Muscle layer of duodenum (tissue), 2 donors: ENCODE results near the gene ZDHHC23.

Experiments
- H3K27ac ChIP-seq: one replicate; pipeline ENCODE4 v1.7.0; 2013; ENCODE audit warnings: mild to moderate bottlenecking, low read length
- H3K27me3 ChIP-seq: one replicate; pipeline ENCODE4 v1.7.0; 2013; ENCODE audit warnings: low read depth, mild to moderate bottlenecking, control low read depth, low read length
- H3K36me3 ChIP-seq, 2 donors: one replicate each; pipeline ENCODE4 v1.7.0; 2013; ENCODE audit warnings: low read length in 2 of 2, control low read depth in 1 of 2, mild to moderate bottlenecking in 1 of 2; ENCODE audit not compliant: insufficient read depth in 2 of 2, control insufficient read depth in 1 of 2
- H3K4me1 ChIP-seq, 2 donors: one replicate each; pipeline ENCODE4 v1.7.0; 2013; ENCODE audit warnings: low read length in 2 of 2, mild to moderate bottlenecking in 2 of 2, control low read depth in 1 of 2, moderate library complexity in 1 of 2; ENCODE audit not compliant: insufficient read depth in 2 of 2, control insufficient read depth in 1 of 2
- H3K4me3 ChIP-seq, 2 donors: one replicate each; pipeline ENCODE4 v1.7.0; 2013; ENCODE audit warnings: low read length in 2 of 2, low read depth in 1 of 2, mild to moderate bottlenecking in 1 of 2
- H3K9me3 ChIP-seq, 2 donors: one replicate each; pipeline ENCODE4 v1.7.0; 2013; ENCODE audit warnings: low read length in 2 of 2, control low read depth in 1 of 2, mild to moderate bottlenecking in 1 of 2; ENCODE audit not compliant: control insufficient read depth in 1 of 2
- donor health status: healthy.

ZDHHC23 gene

DNA sequence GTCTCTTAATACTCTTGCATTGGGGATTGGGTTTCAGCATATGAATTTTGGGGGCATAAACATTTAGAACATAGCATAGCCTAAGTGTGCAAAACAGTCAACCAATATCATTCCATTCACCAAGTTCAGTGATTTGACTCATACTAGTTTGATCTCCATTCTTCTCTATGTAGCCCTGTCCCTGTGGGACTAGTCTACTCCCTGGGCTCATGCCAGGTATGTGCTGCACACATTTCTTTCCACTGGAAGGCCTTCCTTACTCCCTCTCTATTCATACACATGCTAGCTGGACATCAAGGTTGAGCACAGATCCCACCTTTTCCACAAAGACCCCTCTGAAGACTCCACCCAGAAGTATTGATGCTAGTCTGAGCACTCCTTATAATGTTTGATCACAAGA, 5.1 kb downstream of the ZDHHC23 start:
- no peak overlapping the region for H3K4me3 ChIP-seq
- no peaks in the 10 kb centered on the region for H3K36me3 ChIP-seq
- no peaks in the 10 kb centered on the region for H3K27me3 ChIP-seq
- H3K9me3 ChIP-seq: no peaks in the 10 kb centered on the region
- no peak overlapping the region for H3K27ac ChIP-seq
- H3K4me1 ChIP-seq: peaks cover 0 to 8% of the 10 kb centered on the region in 2 donors

DNA sequence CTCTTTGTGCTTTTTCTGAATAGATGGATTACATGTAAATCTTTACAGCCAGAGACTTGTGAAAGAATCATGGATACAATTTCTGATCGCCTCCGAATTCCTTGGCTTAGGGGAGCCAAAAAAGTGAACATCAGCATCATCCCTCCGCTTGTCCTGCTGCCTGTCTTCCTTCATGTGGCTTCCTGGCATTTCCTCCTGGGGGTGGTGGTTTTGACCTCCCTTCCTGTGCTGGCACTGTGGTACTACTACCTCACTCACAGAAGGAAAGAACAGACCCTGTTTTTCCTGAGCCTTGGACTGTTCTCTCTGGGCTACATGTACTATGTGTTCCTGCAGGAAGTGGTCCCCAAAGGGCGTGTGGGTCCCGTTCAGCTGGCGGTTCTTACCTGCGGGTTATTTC, 5.9 kb downstream of the ZDHHC23 start:
- no peak overlapping the region for H3K27ac ChIP-seq
- H3K9me3 ChIP-seq: no peaks in the 10 kb centered on the region
- H3K4me1 ChIP-seq: peaks cover 0 to 2% of the 10 kb centered on the region in 2 donors
- H3K36me3 ChIP-seq: no peaks in the 10 kb centered on the region
- no peak overlapping the region for H3K4me3 ChIP-seq
- H3K27me3 ChIP-seq: no peaks in the 10 kb centered on the region

DNA sequence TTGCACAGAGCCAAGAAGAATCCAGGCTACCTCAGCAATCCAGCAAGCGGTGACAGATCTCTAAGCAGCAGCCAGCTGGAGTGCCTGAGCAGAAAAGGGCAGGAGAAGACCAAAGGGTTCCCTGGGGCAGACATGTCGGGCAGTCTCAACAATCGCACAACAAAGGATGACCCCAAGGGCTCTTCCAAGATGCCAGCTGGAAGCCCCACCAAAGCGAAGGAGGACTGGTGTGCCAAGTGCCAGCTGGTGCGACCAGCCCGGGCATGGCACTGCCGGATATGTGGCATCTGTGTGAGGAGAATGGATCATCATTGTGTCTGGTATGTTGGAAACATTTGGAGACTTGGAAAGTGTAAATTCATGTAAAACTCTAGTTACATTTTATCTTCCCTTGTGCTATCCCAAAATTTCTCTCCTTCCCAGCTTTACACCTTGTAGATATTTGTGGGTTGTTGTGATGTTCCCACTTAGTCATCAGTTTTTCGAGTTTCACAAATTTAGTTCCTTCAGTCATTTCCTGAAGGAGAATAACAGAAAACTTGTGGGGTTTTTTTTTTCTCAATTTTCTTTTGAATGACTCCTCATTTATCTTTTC, 6.4 kb downstream of the ZDHHC23 start:
- no peaks in the 10 kb centered on the region for H3K27me3 ChIP-seq
- no peaks in the 10 kb centered on the region for H3K9me3 ChIP-seq
- H3K27ac ChIP-seq: no peak overlapping the region
- H3K4me3 ChIP-seq: no peak overlapping the region
- H3K36me3 ChIP-seq: no peaks in the 10 kb centered on the region
- no peaks in the 10 kb centered on the region for H3K4me1 ChIP-seq

DNA sequence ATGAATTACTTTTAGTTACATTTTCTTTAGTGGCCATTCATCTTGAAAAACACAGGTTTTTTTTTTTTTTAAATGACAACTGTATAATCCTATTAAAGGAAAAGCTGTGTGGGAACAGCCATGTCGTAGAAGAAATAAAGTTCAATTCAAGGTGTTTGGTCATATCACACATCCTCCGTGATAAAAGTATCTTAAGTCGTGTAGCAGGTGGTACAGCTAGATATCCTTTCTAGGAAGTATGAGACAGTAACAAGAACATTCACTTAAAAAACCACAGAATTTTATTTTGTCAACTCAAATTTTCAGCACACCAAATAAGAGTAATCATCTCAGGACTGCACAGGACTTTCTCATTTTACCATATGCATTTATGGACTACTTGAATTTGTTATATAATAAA, 16.1 kb downstream of the ZDHHC23 start:
- H3K27me3 ChIP-seq: no peaks in the 10 kb centered on the region
- H3K36me3 ChIP-seq: peaks cover 0 to 8% of the 10 kb centered on the region in 2 donors
- no peaks in the 10 kb centered on the region for H3K9me3 ChIP-seq
- no peak overlapping the region for H3K4me3 ChIP-seq
- no peaks in the 10 kb centered on the region for H3K4me1 ChIP-seq
- no peak overlapping the region for H3K27ac ChIP-seq

DNA sequence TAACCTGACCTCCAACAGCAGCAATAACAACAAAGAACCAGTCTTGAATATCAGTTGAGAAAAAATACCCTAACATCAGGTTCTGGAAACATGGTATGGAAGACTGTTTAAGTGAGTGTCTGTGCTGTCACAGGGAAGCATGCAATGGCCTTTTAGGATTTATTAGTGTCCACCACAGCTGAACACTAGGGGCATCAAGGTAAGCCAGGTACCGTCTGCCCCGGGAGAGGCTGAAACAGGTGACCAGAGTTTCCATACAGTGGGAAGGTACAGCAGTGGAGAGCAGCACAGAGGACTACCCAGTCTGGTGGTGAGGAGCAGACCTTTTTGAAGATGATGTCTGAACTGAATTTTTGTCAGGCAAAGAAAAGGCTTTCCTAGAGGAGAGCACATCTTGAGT, 18.4 kb downstream of the ZDHHC23 start:
- H3K27me3 ChIP-seq: no peaks in the 10 kb centered on the region
- no peaks in the 10 kb centered on the region for H3K9me3 ChIP-seq
- no peak overlapping the region for H3K27ac ChIP-seq
- peaks cover 0 to 8% of the 10 kb centered on the region in 2 donors for H3K36me3 ChIP-seq
- no peak overlapping the region for H3K4me3 ChIP-seq
- H3K4me1 ChIP-seq: no peaks in the 10 kb centered on the region

DNA sequence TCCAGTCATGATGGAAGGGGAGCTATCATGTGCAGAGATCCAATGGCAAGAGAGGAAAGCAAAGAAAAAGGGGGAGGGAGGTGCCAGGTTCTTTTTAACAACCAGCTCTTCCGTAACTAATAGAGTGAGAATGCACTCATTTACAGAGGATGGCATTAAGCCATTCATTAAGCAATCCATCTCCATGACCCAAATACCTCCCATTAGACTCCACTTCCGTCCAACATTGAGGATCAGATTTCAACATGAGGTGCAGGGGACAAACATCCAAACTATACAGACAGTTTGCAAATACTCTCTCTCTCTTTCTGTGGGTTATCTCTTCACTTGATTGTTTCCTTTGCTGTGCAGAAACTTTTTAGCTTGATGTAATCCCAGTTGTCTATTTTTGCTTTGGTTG, 21.2 kb downstream of the ZDHHC23 start:
- no peak overlapping the region for H3K4me3 ChIP-seq
- H3K9me3 ChIP-seq: peaks cover 0 to 6% of the 10 kb centered on the region in 2 donors
- peaks cover 0 to 8% of the 10 kb centered on the region in 2 donors for H3K36me3 ChIP-seq
- H3K27ac ChIP-seq: no peak overlapping the region
- no peaks in the 10 kb centered on the region for H3K27me3 ChIP-seq
- no peaks in the 10 kb centered on the region for H3K4me1 ChIP-seq

DNA sequence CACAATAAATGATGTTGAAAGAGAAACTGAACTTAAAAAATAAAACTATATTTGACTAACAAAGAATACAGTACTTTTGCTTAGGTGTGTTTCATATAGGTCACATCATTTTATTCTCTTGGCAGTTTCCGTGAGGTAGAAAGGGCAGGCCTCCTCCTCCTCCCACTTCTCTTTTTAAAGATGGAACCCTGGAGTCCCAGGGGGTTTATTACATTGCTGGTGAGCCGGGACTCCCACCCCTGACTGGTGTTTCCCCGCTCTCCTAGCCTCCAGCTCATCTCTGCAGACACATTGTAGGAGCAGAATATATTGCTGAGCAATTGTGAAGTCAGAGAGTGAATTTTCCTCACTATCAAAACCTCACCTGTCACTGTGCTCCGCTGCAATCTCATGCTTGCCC, 30.0 kb downstream of the ZDHHC23 start:
- no peak overlapping the region for H3K4me3 ChIP-seq
- peaks cover 0 to 6% of the 10 kb centered on the region in 2 donors for H3K9me3 ChIP-seq
- peaks cover 7 to 33% of the 10 kb centered on the region in 2 donors for H3K36me3 ChIP-seq
- H3K27me3 ChIP-seq: no peaks in the 10 kb centered on the region
- no peaks in the 10 kb centered on the region for H3K4me1 ChIP-seq
- no peak overlapping the region for H3K27ac ChIP-seq

DNA sequence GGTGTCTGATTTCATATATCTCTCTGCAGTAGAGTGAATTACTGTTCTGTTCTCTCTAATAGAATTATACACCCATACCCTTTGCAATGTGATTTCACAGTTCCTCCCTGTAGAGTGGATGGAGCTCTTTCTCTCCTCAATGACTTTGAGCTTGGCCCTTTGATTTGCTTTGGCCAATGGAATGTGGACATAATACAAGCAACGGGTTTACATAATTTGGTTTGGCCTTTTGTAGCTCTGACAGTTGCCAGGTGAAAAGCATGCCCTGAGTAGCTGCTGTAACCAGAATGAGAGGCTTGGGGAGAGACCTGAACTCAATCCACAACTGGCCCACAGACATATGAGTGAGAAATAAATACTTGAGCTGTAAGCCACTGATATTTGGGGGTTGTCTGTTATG, 32.1 kb downstream of the ZDHHC23 start:
- peaks cover 7 to 26% of the 10 kb centered on the region in 2 donors for H3K36me3 ChIP-seq
- no peaks in the 10 kb centered on the region for H3K4me1 ChIP-seq
- H3K9me3 ChIP-seq: no peaks in the 10 kb centered on the region
- no peaks in the 10 kb centered on the region for H3K27me3 ChIP-seq
- no peak overlapping the region for H3K4me3 ChIP-seq
- no peak overlapping the region for H3K27ac ChIP-seq

DNA sequence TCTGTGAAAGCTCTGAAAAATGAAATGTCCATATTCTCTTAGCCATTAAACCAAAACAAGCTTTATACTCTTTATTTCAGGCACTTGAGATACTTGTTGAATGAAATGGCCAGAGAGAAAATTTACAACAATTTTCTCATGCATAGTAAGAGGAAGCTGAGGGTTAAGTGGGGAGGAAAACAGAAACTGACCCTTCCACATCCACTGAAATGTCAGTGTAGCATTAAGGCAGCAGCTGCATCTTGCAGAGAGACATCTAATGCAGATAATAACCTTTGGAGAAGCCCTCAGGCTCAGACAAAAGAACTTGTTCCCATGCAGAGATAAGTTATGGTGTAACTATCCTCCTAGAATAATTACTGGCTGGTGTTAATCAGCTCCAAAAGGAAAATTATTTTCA, 34.0 kb downstream of the ZDHHC23 start:
- Histone ChIP-seq H3K4me3 (no peak overlapping the region), H3K4me1 (no peaks in the 10 kb centered on the region), H3K9me3 (no peaks in the 10 kb centered on the region), H3K27me3 (no peaks in the 10 kb centered on the region), H3K36me3 (peaks cover 7 to 30% of the 10 kb centered on the region in 2 donors), H3K27ac (no peak overlapping the region)

DNA sequence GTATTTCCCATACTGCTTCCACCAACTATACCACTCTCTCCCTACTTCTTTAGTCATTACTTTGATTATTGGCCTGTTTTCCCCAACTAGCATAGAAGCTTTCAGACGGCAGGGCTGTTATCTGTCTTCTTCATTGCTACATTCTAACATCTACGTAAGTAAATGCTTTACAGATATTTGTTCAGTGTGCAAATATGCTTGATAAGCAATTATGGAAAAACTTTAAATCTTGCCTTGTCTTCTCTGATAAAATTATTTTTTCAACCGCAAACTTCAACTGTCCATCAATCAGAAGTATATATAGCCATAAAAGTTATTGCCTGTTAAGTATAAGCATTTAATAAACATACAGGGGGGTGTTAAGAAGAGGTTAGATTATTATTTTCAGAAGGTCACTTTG, 35.7 kb downstream of the ZDHHC23 start:
- no peak overlapping the region for H3K27ac ChIP-seq
- H3K4me1 ChIP-seq: no peaks in the 10 kb centered on the region
- peaks cover 7 to 22% of the 10 kb centered on the region in 2 donors for H3K36me3 ChIP-seq
- no peak overlapping the region for H3K4me3 ChIP-seq
- no peaks in the 10 kb centered on the region for H3K27me3 ChIP-seq
- H3K9me3 ChIP-seq: no peaks in the 10 kb centered on the region

DNA sequence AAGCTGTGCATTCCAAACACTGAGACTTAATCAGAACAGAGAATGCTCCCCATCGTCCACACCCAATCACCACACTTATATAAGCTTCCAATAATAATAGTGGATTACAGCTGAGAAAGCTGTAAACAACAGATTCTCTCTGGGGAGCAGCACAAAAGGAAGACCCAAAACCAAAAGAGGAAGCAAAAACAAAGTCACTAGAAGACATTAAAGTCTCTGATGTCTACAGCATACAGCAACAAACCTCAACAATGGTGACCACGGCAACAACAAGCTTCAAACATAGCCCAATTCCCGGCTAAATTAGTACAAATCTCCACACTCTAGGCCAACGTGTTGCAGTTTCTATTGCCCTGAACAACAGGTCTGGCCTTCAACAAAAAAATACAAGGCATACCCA, 37.7 kb downstream of the ZDHHC23 start:
- peaks cover 0 to 8% of the 10 kb centered on the region in 2 donors for H3K36me3 ChIP-seq
- no peaks in the 10 kb centered on the region for H3K27me3 ChIP-seq
- H3K9me3 ChIP-seq: no peaks in the 10 kb centered on the region
- H3K4me3 ChIP-seq: no peak overlapping the region
- H3K27ac ChIP-seq: no peak overlapping the region
- no peaks in the 10 kb centered on the region for H3K4me1 ChIP-seq

DNA sequence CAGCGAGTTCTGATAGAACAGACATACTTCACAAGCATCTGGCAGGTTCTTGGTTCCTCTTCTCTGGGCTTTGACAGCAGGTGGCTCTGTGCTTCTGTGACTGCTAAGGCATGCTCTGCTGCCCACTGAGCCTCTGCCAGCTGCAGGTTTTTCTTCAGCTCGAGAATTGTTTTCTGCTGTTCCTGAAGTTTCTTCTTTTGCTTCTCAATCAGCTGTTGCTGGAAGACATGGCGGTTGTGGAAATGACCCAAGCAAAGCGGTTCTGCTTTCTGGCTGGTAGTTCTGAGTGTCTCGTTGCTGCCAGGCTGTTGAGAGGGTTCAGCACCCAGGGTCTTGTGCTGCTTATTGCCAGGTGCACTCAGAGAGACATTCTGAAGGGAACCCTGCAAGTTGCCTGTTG, 57.7 kb downstream of the ZDHHC23 start:
- H3K4me1 ChIP-seq: no peaks in the 10 kb centered on the region
- H3K27me3 ChIP-seq: no peaks in the 10 kb centered on the region
- no peaks in the 10 kb centered on the region for H3K9me3 ChIP-seq
- H3K27ac ChIP-seq: no peak overlapping the region
- peaks cover 10 to 36% of the 10 kb centered on the region in 2 donors for H3K36me3 ChIP-seq
- no peak overlapping the region for H3K4me3 ChIP-seq
